Activated CD4-positive, alpha-beta T cell treated with anti-CD3 and anti-CD28 coated beads for 4 hours (primary cell): ENCODE results near the gene JAM2.
A peak's percentile ranks its signal among the peaks of the same experiment; 100 is the strongest.

Experiments used
- DNase-seq, 2 donors: peaks; one replicate each; pipeline ENCODE4 v3.0.0-alpha.2; 2020

The JAM2 gene

GRCh38 chr21:25721987-25722386, 82.9 kb downstream of the JAM2 start:
- no peak for DNase-seq

- DNase-seq, result no peak
Measured at GRCh38 chr21:25722631-25723030, 83.6 kb downstream of the JAM2 start.

- DNase-seq, result no peak
Measured at GRCh38 chr21:25732091-25732760, 93.2 kb downstream of the JAM2 start.

GRCh38 chr21:25733859-25734653, 95.0 kb downstream of the JAM2 start:
- DNase-seq, result peak; percentile 35 to 54

- no peak for DNase-seq
Measured at GRCh38 chr21:25734654-25734903, 95.5 kb downstream of the JAM2 start.

- DNase-seq, result peak; percentile 97 to 98
Measured at GRCh38 chr21:25734904-25735645, 96.0 kb downstream of the JAM2 start, which contains the start of the genes ATP5PF and GABPA. Gene ATP5PF (minus strand): TSS chr21:25734904. CDS start chr21:25729794, 5,110 bp downstream. Gene GABPA (plus strand): TSS chr21:25734972. CDS start chr21:25741599, 6,627 bp downstream.

- DNase-seq, result peak in 1 of 2 donors; percentile 69
Measured at GRCh38 chr21:25735646-25736597, 96.9 kb downstream of the JAM2 start.

GRCh38 chr21:25737421-25737820, 98.4 kb downstream of the JAM2 start:
- DNase-seq, result no peak

GRCh38 chr21:25742900-25743299, 103.8 kb downstream of the JAM2 start:
- DNase-seq, result no peak

- no peak for DNase-seq
Measured at GRCh38 chr21:25744854-25745253, 105.8 kb downstream of the JAM2 start.

GRCh38 chr21:25750085-25750484, 111.0 kb downstream of the JAM2 start:
- DNase-seq, result no peak

GRCh38 chr21:25752416-25752815, 113.4 kb downstream of the JAM2 start:
- DNase-seq, result no peak

- no peak for DNase-seq
Measured at GRCh38 chr21:25756190-25756932, 117.3 kb downstream of the JAM2 start.

GRCh38 chr21:25757531-25757930, 118.5 kb downstream of the JAM2 start:
- no peak for DNase-seq

GRCh38 chr21:25759573-25759972, 120.5 kb downstream of the JAM2 start:
- no peak for DNase-seq

GRCh38 chr21:25760061-25760460, 121.0 kb downstream of the JAM2 start:
- DNase-seq, result no peak

- DNase-seq, result no peak
Measured at GRCh38 chr21:25760677-25761076, 121.6 kb downstream of the JAM2 start.

GRCh38 chr21:25764065-25764464, 125.0 kb downstream of the JAM2 start:
- no peak for DNase-seq
